Right lobe of liver (tissue), 4 donors: Measurements from ENCODE around the gene PPFIBP1.

ENCODE experiments used
- POLR2A ChIP-seq: fragments of 450-650 bp; IDR thresholded peaks from one replicate; pipeline ENCODE4 v1.6.1; 2017; ENCODE audit warnings: antibody characterized with exemption, mild to moderate bottlenecking
- TF ChIP-seq, protein P1 (sequence below), 4 donors: fragments of 200-600 bp in 3 of 4; fragments of 450-650 bp in 1 of 4; IDR thresholded peaks; one replicate each; pipeline versions ENCODE4 v1.5.1 to v1.8.0; 2016 to 2022; ENCODE audit warnings: antibody characterized with exemption in 4 of 4, mild to moderate bottlenecking in 2 of 4
- donor health status: DM: no; HTN: no; CAD: no.
- donor health status: DM: no; HTN: no; CAD: no.
- donor health status: DM: no; HTN: yes; CAD: no.

DNA sequence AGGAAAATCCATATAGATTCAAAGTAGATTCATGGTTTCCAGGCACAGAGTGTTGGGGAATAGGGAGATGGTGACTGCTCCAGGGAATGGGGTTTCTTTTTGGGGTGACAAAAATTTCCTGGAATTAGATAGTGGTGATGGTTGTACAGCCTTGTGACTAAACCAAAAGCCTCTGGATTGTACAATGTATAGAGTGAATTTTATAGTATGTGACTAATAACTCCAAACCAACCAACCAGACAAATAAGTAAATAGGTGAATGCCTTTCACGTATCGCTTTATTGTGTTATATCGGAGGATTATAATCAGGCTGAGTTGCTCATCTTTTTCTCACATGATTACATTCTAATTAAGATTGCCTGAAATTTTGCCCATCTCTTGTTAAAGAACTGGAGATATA lies 24.6 kb upstream of the PPFIBP1 start:
- TF ChIP-seq, protein P1, sequence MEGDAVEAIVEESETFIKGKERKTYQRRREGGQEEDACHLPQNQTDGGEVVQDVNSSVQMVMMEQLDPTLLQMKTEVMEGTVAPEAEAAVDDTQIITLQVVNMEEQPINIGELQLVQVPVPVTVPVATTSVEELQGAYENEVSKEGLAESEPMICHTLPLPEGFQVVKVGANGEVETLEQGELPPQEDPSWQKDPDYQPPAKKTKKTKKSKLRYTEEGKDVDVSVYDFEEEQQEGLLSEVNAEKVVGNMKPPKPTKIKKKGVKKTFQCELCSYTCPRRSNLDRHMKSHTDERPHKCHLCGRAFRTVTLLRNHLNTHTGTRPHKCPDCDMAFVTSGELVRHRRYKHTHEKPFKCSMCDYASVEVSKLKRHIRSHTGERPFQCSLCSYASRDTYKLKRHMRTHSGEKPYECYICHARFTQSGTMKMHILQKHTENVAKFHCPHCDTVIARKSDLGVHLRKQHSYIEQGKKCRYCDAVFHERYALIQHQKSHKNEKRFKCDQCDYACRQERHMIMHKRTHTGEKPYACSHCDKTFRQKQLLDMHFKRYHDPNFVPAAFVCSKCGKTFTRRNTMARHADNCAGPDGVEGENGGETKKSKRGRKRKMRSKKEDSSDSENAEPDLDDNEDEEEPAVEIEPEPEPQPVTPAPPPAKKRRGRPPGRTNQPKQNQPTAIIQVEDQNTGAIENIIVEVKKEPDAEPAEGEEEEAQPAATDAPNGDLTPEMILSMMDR (IDR thresholded peaks at IDR 0.05), result no peak
- TF ChIP-seq POLR2A, result no peak
